B cell (primary cell): ENCODE data around the gene FAU. TPM values are rescaled to one million over a fixed set of nuclear protein-coding genes. Genes with fewer than 3 reads are reported as not detected.
A peak's percentile ranks its signal among the peaks of the same experiment; 100 is the strongest.

Experiments
- ATAC-seq: fragments of 200-7000 bp; cut with Tn5 transposase; one replicate; pipeline ENCODE4 v1.10.0; 2021; ENCODE audit warnings: low read depth, mild to moderate bottlenecking, moderate number of reproducible peaks, moderate library complexity
- CTCF ChIA-PET: fragments of 350-600 bp; sonication (Branson Sonifier 250); formaldehyde crosslinking; loops from one replicate; lab custom pipeline; 2021; ENCODE audit warnings: antibody characterized with exemption, inconsistent platforms; lab: Charles Lee
- POLR2A ChIA-PET: fragments of 350-600 bp; sonication (Branson Sonifier 250); formaldehyde crosslinking; loops from one replicate; lab custom pipeline; 2021; ENCODE audit warnings: antibody characterized with exemption; lab: Charles Lee
- DNase-seq: peaks from one replicate; pipeline ENCODE4 v3.0.0; 2013
- H2AFZ ChIP-seq: 2 replicates; pipeline ENCODE4 v1.6.1; 2012; ENCODE audit warnings: mild to moderate bottlenecking, low read depth, low read length; ENCODE audit not compliant: insufficient read depth, poor library complexity, severe bottlenecking
- H3K27ac ChIP-seq, 2 donors: 1 replicate in 1 of 2; 2 replicates in 1 of 2; pipeline ENCODE4 v1.5.1; 2012 to 2013; ENCODE audit warnings: low read length in 2 of 2, mild to moderate bottlenecking in 2 of 2, moderate library complexity in 1 of 2
- H3K27me3 ChIP-seq, 4 experiments: fragments of 200-600 bp in 1 of 4; sonication (generic) in 1 of 4; replicated peaks in 1 of 4; 1 replicate in 2 of 4; 2 replicates in 2 of 4; pipeline versions ENCODE4 v1.6.1 to v1.7.0; 2013 to 2016; ENCODE audit warnings: low read length in 3 of 4, mild to moderate bottlenecking in 2 of 4, mixed read lengths in 1 of 4, moderate library complexity in 1 of 4; ENCODE audit not compliant: insufficient read depth in 4 of 4, control insufficient read depth in 3 of 4; ENCODE audit errors: control extremely low read depth in 1 of 4
- H3K36me3 ChIP-seq, 2 experiments: replicated peaks in 1 of 2; 1 replicate in 1 of 2; 2 replicates in 1 of 2; pipeline versions ENCODE4 v1.6.1 to v1.7.1; 2013; ENCODE audit warnings: low read length in 1 of 2; ENCODE audit not compliant: insufficient read depth in 2 of 2, control insufficient read depth in 1 of 2; ENCODE audit errors: control extremely low read depth in 1 of 2, extremely low read depth in 1 of 2
- H3K4me1 ChIP-seq, 2 donors: fragments of 200-600 bp in 1 of 2; sonication (generic) in 1 of 2; 1 replicate in 1 of 2; 2 replicates in 1 of 2; pipeline versions ENCODE4 v1.5.1 to v1.6.1; 2013 to 2017; ENCODE audit warnings: low read length in 2 of 2; ENCODE audit not compliant: control insufficient read depth in 2 of 2, insufficient read depth in 2 of 2
- H3K4me2 ChIP-seq: replicated peaks from 2 replicates; pipeline ENCODE3; 2012; ENCODE audit warnings: mild to moderate bottlenecking, low read depth, low read length; ENCODE audit not compliant: poor library complexity, severe bottlenecking
- H3K4me3 ChIP-seq, 5 experiments: fragments of 200-600 bp in 1 of 5; sonication (generic) in 1 of 5; 1 replicate in 3 of 5; 2 replicates in 2 of 5; pipeline versions ENCODE4 v1.5.1 to v1.7.0; 2011 to 2016; ENCODE audit warnings: low read length in 4 of 5, mild to moderate bottlenecking in 4 of 5, low read depth in 2 of 5, control low read depth in 1 of 5, moderate library complexity in 1 of 5; ENCODE audit not compliant: insufficient read depth in 1 of 5; ENCODE audit errors: control extremely low read depth in 1 of 5, extremely low read depth in 1 of 5
- H3K79me2 ChIP-seq: fragments of 200-600 bp; sonication (generic); one replicate; pipeline ENCODE4 v1.6.0; 2016; ENCODE audit warnings: low read length; ENCODE audit not compliant: control insufficient read depth, insufficient read depth
- H3K9ac ChIP-seq: fragments of 200-600 bp; sonication (generic); 2 replicates; pipeline ENCODE4 v1.6.1; 2017; ENCODE audit warnings: mild to moderate bottlenecking, low read length, moderate library complexity
- H3K9me3 ChIP-seq, 3 donors: one replicate each; pipeline versions ENCODE4 v1.6.1 to v1.7.1; 2013; ENCODE audit warnings: low read length in 2 of 3; ENCODE audit not compliant: control insufficient read depth in 2 of 3, insufficient read depth in 1 of 3; ENCODE audit errors: control extremely low read depth in 1 of 3
- H4K20me1 ChIP-seq: 2 replicates; pipeline ENCODE4 v1.6.0; 2012; ENCODE audit warnings: mild to moderate bottlenecking, low read length; ENCODE audit not compliant: insufficient read depth, control insufficient read depth, poor library complexity, severe bottlenecking
- H3K27ac Mint-ChIP-seq: one replicate; pipeline ENCODE4 v1.8.0; 2021; ENCODE audit warnings: mixed read lengths
- H3K27me3 Mint-ChIP-seq: one replicate; pipeline ENCODE4 v1.8.0; 2021; ENCODE audit warnings: mixed read lengths
- H3K4me1 Mint-ChIP-seq: one replicate; pipeline ENCODE4 v1.8.0; 2021; ENCODE audit warnings: mixed read lengths
- H3K4me3 Mint-ChIP-seq: one replicate; pipeline ENCODE4 v1.8.0; 2021; ENCODE audit warnings: mixed read lengths
- H3K9me3 Mint-ChIP-seq: one replicate; pipeline ENCODE4 v1.8.0; 2022; ENCODE audit warnings: mixed read lengths; ENCODE audit not compliant: insufficient read depth
- CTCF ChIP-seq: fragments of 200-600 bp; IDR thresholded peaks from one replicate; pipeline ENCODE4 v1.8.0; 2022; ENCODE audit warnings: antibody characterized with exemption, mild to moderate bottlenecking
- EZH2 ChIP-seq: IDR thresholded peaks from 2 replicates; pipeline ENCODE4 v1.6.1; 2012; ENCODE audit warnings: borderline replicate concordance, low read depth, mild to moderate bottlenecking, moderate library complexity, low read length; ENCODE audit not compliant: insufficient read depth, poor library complexity, severe bottlenecking
- WGBS: methylation state at CpG from one replicate; pipeline ENCODE4 v1.1.5; 2013; ENCODE audit warnings: missing lambda C conversion rate; ENCODE audit not compliant: insufficient coverage; 5-methylcytosine and 5-hydroxymethylcytosine counted together
- intact Hi-C: fragments of 100-400 bp; cut with micrococcal nuclease; formaldehyde crosslinking; loops from one replicate; pipeline ENCODE4 v1.10.0; 2022
- polyA plus RNA-seq: library from polyadenylated mRNA; depleted of rRNA; stranded (reverse); fragments of >200 nt; gene quantifications from 2 replicates; pipeline ENCODE4 v1.2.3, GENCODE V29; 2012
- total RNA-seq, 2 donors: library from RNA; stranded (reverse); fragments of 120-200 nt in 1 of 2; gene quantifications; 1 replicate in 1 of 2; 2 replicates in 1 of 2; pipeline versions ENCODE4 v1.2.3 to v1.2.4, GENCODE V29; 2013 to 2022

The FAU gene
- total and polyA plus RNA-seq, 2 donors (not counting 1 experiment from before 2014, with no cell fraction given) = 1,318 to 1,559 TPM

GRCh38 chr11:65078151-65078550 is 43.8 kb downstream of the FAU start:
- Histone ChIP-seq H4K20me1 (no peaks in the 10 kb centered on the region), H3K4me3 (no peak overlapping the region), H3K9me3 (no peaks in the 10 kb centered on the region), H3K27ac (peak overlapping the region in 1 of 2 donors; percentile 0), H3K9ac (no peak overlapping the region), H3K4me2 (no peak overlapping the region), H3K36me3 (no peaks in the 10 kb centered on the region), H3K27me3 (no peaks in the 10 kb centered on the region), H2AFZ (peak overlapping the region; percentile 63), H3K4me1 (peaks cover 0 to 11% of the 10 kb centered on the region in 2 donors), H3K79me2 (peaks cover 12% of the 10 kb centered on the region)
- Mint-ChIP-seq H3K4me1 (peaks cover 8% of the 10 kb centered on the region), H3K27ac (peak overlapping the region; percentile 56), H3K4me3 (no peak overlapping the region), H3K27me3 (no peaks in the 10 kb centered on the region), H3K9me3 (no peaks in the 10 kb centered on the region)
- TF ChIP-seq CTCF (peak; percentile 71), EZH2 (no peak)
- intact Hi-C loops = loop anchor here (1.0 kb wide), 1 partner anchor 64 kb away; the partner anchor contains the start of gene ARL2
- DNase-seq = peak; percentile 76
- ChIA-PET POLR2A (no interaction called here), CTCF (interaction anchor here (0.6 to 0.9 kb wide), 6 partner anchors 12 to 230 kb away, joined by 3 to 5 read pairs (median 3); partner anchors contain the start of gene ARL2)
- ATAC-seq = peak; percentile 99
- 42% methylated on average over 2 of the region's 3 CpGs for WGBS

GRCh38 chr11:65077451-65077850 is 44.5 kb downstream of the FAU start:
- DNase-seq (no peak), ATAC-seq (no peak)
- Histone ChIP-seq H3K27ac (no peak overlapping the region), H3K36me3 (no peaks in the 10 kb centered on the region), H2AFZ (no peak overlapping the region), H3K4me1 (peaks cover 0 to 12% of the 10 kb centered on the region in 2 donors), H3K4me3 (no peak overlapping the region), H3K79me2 (peaks cover 12% of the 10 kb centered on the region), H3K9me3 (no peaks in the 10 kb centered on the region), H3K9ac (no peak overlapping the region), H3K4me2 (no peak overlapping the region), H3K27me3 (no peaks in the 10 kb centered on the region), H4K20me1 (no peaks in the 10 kb centered on the region)
- no peak for TF ChIP-seq EZH2
- H3K27ac Mint-ChIP-seq = no peak overlapping the region
- POLR2A ChIA-PET = no interaction called here
- H3K27me3 Mint-ChIP-seq = no peaks in the 10 kb centered on the region
- no peaks in the 10 kb centered on the region for H3K9me3 Mint-ChIP-seq
- H3K4me1 Mint-ChIP-seq = peaks cover 5% of the 10 kb centered on the region
- CTCF ChIA-PET = no interaction called here
- intact Hi-C loops = no loop called here
- WGBS = 91% methylated on average over 4 of the region's 4 CpGs
- no peak overlapping the region for H3K4me3 Mint-ChIP-seq
